ENCODE data around the gene DHX34. TPM values are rescaled to one million over a fixed set of nuclear protein-coding genes. Genes with fewer than 3 reads are reported as not detected.

The DHX34 gene
- total RNA-seq, 2 donors from 2014 or later, result 5.1 to 8.2 TPM

DNA sequence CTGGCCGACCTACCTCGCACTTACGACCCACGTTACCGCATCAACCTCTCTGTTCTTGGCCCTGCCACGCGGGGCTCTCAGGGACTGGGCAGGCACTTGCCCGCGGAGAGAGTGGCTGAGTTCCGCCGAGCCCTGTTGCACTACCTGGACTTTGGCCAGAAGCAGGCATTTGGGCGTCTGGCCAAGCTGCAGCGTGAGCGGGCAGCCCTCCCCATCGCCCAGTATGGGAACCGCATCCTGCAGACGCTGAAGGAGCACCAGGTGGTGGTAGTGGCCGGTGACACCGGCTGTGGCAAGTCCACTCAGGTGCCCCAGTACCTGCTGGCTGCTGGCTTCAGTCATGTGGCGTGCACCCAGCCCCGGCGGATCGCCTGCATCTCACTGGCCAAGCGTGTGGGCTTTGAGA is 4.2 kb downstream of the DHX34 start:
- Histone ChIP-seq H3K4me3 (no peak overlapping the region), H3K9me3 (no peaks in the 10 kb centered on the region), H3K27ac (no peak overlapping the region), H3K4me1 (peaks cover 0 to 14% of the 10 kb centered on the region in 2 donors), H3K27me3 (no peaks in the 10 kb centered on the region), H3K36me3 (peaks cover 55% of the 10 kb centered on the region)
- no peak for TF ChIP-seq CTCF (IDR thresholded peaks at IDR 0.05)
- no peak for DNase-seq (ENCODE audit: low spot score)

GRCh38 chr19:47356900-47357299 is 7.8 kb downstream of the DHX34 start:
- Histone ChIP-seq H3K4me1 (no peaks in the 10 kb centered on the region), H3K27ac (no peak overlapping the region), H3K4me3 (no peak overlapping the region), H3K27me3 (no peaks in the 10 kb centered on the region), H3K9me3 (no peaks in the 10 kb centered on the region), H3K36me3 (peaks cover 91% of the 10 kb centered on the region)
- DNase-seq (ENCODE audit: low spot score), result no peak
- TF ChIP-seq CTCF (IDR thresholded peaks at IDR 0.05), result no peak

- Histone ChIP-seq H3K4me1 (no peaks in the 10 kb centered on the region), H3K4me3 (no peak overlapping the region), H3K27ac (no peak overlapping the region), H3K27me3 (no peaks in the 10 kb centered on the region), H3K9me3 (no peaks in the 10 kb centered on the region), H3K36me3 (peaks cover 98% of the 10 kb centered on the region)
- DNase-seq (ENCODE audit: low spot score), result no peak
- no peak for TF ChIP-seq CTCF (IDR thresholded peaks at IDR 0.05)
Measured at GRCh38 chr19:47357788-47358680, 8.9 kb downstream of the DHX34 start.

- no peak overlapping the region for H3K27ac ChIP-seq
- DNase-seq (ENCODE audit: low spot score), result no peak
- no peak for TF ChIP-seq CTCF (IDR thresholded peaks at IDR 0.05)
- H3K4me3 ChIP-seq, result no peak overlapping the region
- H3K9me3 ChIP-seq, result no peaks in the 10 kb centered on the region
- H3K36me3 ChIP-seq, result peaks cover 99% of the 10 kb centered on the region
- H3K27me3 ChIP-seq, result no peaks in the 10 kb centered on the region
- H3K4me1 ChIP-seq, result no peaks in the 10 kb centered on the region
Measured at GRCh38 chr19:47358936-47359335, 9.8 kb downstream of the DHX34 start.

- no peak for TF ChIP-seq CTCF (IDR thresholded peaks at IDR 0.05)
- Histone ChIP-seq H3K4me1 (no peaks in the 10 kb centered on the region), H3K36me3 (peaks cover 98% of the 10 kb centered on the region), H3K27ac (no peak overlapping the region), H3K9me3 (no peaks in the 10 kb centered on the region), H3K4me3 (no peak overlapping the region), H3K27me3 (no peaks in the 10 kb centered on the region)
- DNase-seq (ENCODE audit: low spot score), result no peak
Measured at GRCh38 chr19:47362321-47362720, 13.2 kb downstream of the DHX34 start.

Data from right atrium auricular region (tissue), 2 donors.